ENCODE data around the gene CPNE6. TPM values are rescaled to one million over a fixed set of nuclear protein-coding genes. Genes with fewer than 3 reads are reported as not detected.

CPNE6 gene
- total and polyA plus RNA-seq, 4 experiments from 2014 or later = 0.04 TPM; not detected in 3

DNA sequence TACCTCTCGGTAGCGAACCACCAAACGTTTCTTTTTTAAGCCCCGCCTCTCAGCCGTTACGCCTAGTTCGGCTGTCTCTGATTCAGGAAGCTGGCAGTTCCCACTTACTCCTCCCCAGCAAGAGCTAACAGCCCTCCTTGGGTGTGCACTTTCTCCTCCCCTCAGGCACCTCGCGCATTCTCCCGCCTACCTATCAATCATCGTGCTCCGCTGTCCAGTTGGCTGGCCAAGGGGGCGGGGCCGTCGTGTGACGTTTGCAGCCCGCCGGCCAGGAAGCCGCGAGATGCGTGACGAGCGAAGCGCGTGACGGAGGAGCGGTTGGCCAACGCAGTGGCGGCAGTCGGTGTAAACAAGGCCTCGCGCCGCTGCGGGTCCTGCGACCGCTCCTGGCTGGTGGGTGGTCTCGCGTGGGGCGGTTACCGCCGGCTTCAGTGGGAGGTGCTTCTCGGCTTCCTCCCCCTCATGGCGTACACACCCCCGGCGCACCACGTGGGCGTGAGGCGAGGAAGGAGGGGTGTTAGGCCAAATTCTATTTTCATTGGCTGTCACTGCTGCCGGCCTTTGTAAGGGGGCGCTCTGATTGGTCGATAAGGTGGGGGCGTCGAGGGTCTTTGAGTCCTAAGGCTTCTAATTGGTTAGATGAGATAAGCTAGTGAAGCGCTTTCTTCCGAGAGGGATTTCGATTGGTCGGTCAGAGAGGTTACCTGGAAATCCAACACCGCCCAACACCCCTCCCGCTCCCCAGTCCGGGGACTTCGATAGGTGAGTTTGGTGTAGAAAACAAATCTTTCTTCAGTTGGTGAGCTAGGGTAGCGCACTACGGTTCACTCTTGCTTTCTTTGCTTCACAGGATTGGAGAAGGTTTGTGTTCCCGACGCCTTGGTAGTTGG is 43.4 kb downstream of the CPNE6 start, which contains the start of the genes DCAF11 and NRL:
Gene DCAF11, plus strand, starts transcription at position 246 of the 890 bp plus-strand sequence. CDS start 818 bp downstream, outside the sequence.
Gene NRL, minus strand, starts transcription at position 418 of the 890 bp plus-strand sequence. CDS start 32,101 bp downstream, outside the sequence.
- Mint-ChIP-seq H3K9me3 (peaks cover 0 to 2% (median 0%) of the 10 kb centered on the region in 8 donors), H3K36me3 (peaks cover 29 to 50% of the 10 kb centered on the region in 2 donors), H3K4me3 (peak within 1 kb of the TSS; percentile 95 to 99 (median 98)), H3K27me3 (no peaks in the 10 kb centered on the region), H3K27ac (peak within 1 kb of the TSS; percentile 98 to 100 (median 99)), H3K4me1 (peaks cover 19 to 44% (median 30%) of the 10 kb centered on the region in 4 donors)
- CTCF ChIA-PET (ENCODE audit: partially characterized antibody) = interaction anchor here (0.9 to 5.4 kb wide), 17 partner anchors 18 to 317 kb away, joined by 3 to 43 read pairs (median 6); partner anchors contain the start of genes EMC9, IRF9, MDP1 and PCK2
- POLR2A ChIA-PET (ENCODE audit: partially characterized antibody) = interaction anchor here (0.6 to 9.6 kb wide), 49 partner anchors 9 to 828 kb away, joined by 3 to 347 read pairs (median 5); partner anchors contain the start of genes CARMIL3, CBLN3, CHMP4A and CIDEB
- peak within 1 kb of the TSS; percentile 97 to 98 for H3K4me3 ChIP-seq (ENCODE audit: low read length in 2 of 2)
- H3K36me3 ChIP-seq (ENCODE audit: insufficient read depth, low read length) = peaks cover 27% of the 10 kb centered on the region
- peak; percentile 100 for DNase-seq
- peak within 1 kb of the TSS; percentile 98 for H3K27ac ChIP-seq (ENCODE audit: low read depth, low read length)
- no peaks in the 10 kb centered on the region for H3K27me3 ChIP-seq (ENCODE audit: insufficient read depth, low read length)
- intact Hi-C loops (cut with micrococcal nuclease) = loop anchor here (1.0 to 10.0 kb wide), 12 partner anchors 20 to 650 kb away; partner anchors contain the start of genes CHMP4A, DHRS1, EMC9 and GMPR2
- H3K9me3 ChIP-seq (ENCODE audit: control insufficient read depth in 1 of 2, low read length in 2 of 2) = no peaks in the 10 kb centered on the region
- H3K4me1 ChIP-seq (ENCODE audit: insufficient read depth, low read length) = peaks cover 29% of the 10 kb centered on the region

DNA sequence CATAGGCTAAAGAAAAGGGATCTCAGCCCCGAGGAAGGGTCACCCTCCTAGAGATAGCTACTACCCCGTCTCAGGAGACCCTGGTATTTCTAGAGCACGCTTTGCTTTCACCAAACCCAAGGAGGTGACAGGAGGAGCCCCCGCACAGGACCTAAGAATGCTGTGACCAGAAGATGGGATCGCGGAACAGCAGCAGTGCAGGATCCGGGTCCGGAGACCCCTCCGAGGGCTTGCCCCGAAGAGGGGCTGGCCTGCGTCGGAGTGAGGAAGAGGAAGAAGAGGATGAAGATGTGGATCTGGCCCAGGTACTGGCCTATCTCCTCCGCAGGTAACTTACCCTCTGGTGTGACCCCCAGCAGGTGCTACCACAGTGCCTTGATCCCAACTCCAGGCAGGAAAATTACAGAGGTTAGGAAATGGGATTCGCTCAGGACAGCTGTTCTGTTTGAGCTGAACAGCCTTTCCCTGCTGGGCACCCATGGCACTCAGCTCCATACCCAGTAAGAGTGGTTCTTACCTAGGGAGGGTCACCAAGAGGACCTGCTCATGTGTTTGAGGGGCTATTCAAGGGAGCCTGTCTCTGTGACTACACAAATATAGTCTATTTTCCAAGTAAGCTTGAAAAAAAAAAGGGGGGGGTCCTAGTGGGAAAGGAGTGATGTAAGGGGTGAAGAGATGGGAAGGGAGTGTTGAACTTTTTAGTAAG is 44.2 kb downstream of the CPNE6 start:
- no peaks in the 10 kb centered on the region for H3K9me3 ChIP-seq (ENCODE audit: control insufficient read depth in 1 of 2, low read length in 2 of 2)
- H3K27me3 ChIP-seq (ENCODE audit: insufficient read depth, low read length) = no peaks in the 10 kb centered on the region
- Mint-ChIP-seq H3K4me1 (peaks cover 19 to 44% (median 30%) of the 10 kb centered on the region in 4 donors), H3K9me3 (peaks cover 0 to 2% (median 0%) of the 10 kb centered on the region in 8 donors), H3K27ac (peak overlapping the region; percentile 98 to 100 (median 99)), H3K27me3 (no peaks in the 10 kb centered on the region), H3K4me3 (peak overlapping the region; percentile 95 to 99 (median 98)), H3K36me3 (peaks cover 30 to 52% of the 10 kb centered on the region in 2 donors)
- CTCF ChIA-PET (ENCODE audit: partially characterized antibody) = interaction anchor here (1.2 to 5.4 kb wide), 13 partner anchors 12 to 193 kb away, joined by 3 to 43 read pairs (median 9); partner anchors contain the start of genes IRF9, MDP1, PCK2 and PSME1
- peaks cover 29% of the 10 kb centered on the region for H3K4me1 ChIP-seq (ENCODE audit: insufficient read depth, low read length)
- H3K4me3 ChIP-seq (ENCODE audit: low read length in 2 of 2) = peak overlapping the region; percentile 97 to 98
- peaks cover 31% of the 10 kb centered on the region for H3K36me3 ChIP-seq (ENCODE audit: insufficient read depth, low read length)
- intact Hi-C loops (cut with micrococcal nuclease) = loop anchor here (2.0 to 10.0 kb wide), 2 partner anchors 97 to 651 kb away; partner anchors contain the start of genes CHMP4A and NGDN
- no peak for DNase-seq
- H3K27ac ChIP-seq (ENCODE audit: low read depth, low read length) = peak overlapping the region; percentile 98
- POLR2A ChIA-PET (ENCODE audit: partially characterized antibody) = interaction anchor here (0.6 to 9.6 kb wide), 28 partner anchors 9 to 321 kb away, joined by 3 to 347 read pairs (median 11); partner anchors contain the start of genes CARMIL3, CBLN3, CHMP4A and CIDEB

DNA sequence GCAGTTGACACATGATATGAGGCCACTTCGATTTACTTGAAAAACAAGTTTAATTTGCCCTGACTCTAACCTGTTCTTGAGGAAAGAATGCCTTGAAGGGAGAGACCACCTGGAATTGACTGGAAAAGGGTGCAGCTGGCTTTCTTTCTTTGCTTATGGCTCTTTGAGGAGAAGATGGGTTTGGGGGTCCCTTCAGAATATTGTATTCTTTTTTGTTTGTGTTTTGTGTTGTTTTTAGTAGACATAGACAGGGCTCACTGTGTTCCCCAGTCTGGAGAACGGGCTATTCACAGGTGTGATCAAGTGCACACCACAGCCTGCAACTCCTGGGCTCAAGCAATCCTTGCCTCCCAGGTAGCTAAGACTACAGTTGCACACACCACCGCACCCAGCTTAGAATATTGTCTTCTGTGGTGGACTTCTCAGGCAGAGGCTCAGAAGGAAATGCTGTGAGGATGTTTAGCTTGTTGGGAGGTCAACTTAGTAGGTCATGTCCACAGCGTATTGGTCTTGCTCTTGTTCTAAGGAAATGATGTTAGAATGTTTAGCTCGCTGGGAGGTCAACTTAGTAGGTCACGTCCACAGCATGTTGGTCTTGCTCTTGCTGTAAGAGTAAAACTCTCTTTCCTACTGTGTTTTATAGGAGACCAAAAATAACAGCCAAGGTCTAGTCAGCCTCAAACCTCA is 44.9 kb downstream of the CPNE6 start:
- Histone ChIP-seq H3K27ac (ENCODE audit: low read depth, low read length) (peak overlapping the region; percentile 98), H3K36me3 (ENCODE audit: insufficient read depth, low read length) (peaks cover 38% of the 10 kb centered on the region), H3K27me3 (ENCODE audit: insufficient read depth, low read length) (no peaks in the 10 kb centered on the region), H3K9me3 (ENCODE audit: control insufficient read depth in 1 of 2, low read length in 2 of 2) (no peaks in the 10 kb centered on the region), H3K4me3 (ENCODE audit: low read length in 2 of 2) (peak overlapping the region; percentile 97 to 98), H3K4me1 (ENCODE audit: insufficient read depth, low read length) (peaks cover 29% of the 10 kb centered on the region)
- ChIA-PET POLR2A (ENCODE audit: partially characterized antibody) (interaction anchor here (1.2 to 9.6 kb wide), 10 partner anchors 18 to 314 kb away, joined by 3 to 347 read pairs (median 30); partner anchors contain the start of genes CARMIL3, CBLN3, CIDEB and EMC9), CTCF (ENCODE audit: partially characterized antibody) (interaction anchor here (0.7 to 5.4 kb wide), 10 partner anchors 8 to 65 kb away, joined by 3 to 43 read pairs (median 8); partner anchors contain the start of genes IRF9, PCK2, PSME1 and PSME2)
- Mint-ChIP-seq H3K9me3 (peaks cover 0 to 2% (median 0%) of the 10 kb centered on the region in 8 donors), H3K36me3 (peaks cover 37 to 57% of the 10 kb centered on the region in 2 donors), H3K4me3 (peak overlapping the region; percentile 95 to 99 (median 98)), H3K4me1 (peaks cover 19 to 44% (median 30%) of the 10 kb centered on the region in 4 donors), H3K27me3 (no peaks in the 10 kb centered on the region), H3K27ac (peak overlapping the region; percentile 23 to 100 (median 99))
- intact Hi-C loops (cut with micrococcal nuclease) = loop anchor here (10.0 kb wide), 1 partner anchor 651 kb away; the partner anchor contains the start of gene NGDN
- no peak for DNase-seq

DNA sequence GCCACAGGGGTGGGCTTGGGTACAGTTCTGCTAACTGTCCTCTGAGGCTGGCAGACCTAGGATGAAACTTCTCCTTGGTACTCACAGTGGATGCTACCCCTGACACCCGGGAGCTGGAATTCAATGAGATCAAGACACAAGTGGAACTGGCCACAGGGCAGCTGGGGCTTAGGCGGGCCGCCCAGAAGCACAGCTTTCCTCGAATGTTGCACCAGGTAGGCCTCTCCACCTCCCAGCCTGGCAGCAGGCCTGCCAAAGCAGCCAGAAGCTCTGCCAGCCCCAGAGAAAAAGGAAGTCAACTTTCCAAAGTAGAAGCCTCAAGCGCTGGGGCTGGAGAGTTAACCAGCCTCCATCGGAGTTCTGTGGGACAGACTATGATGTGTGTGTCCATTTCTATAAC is 45.8 kb downstream of the CPNE6 start:
- H3K27ac Mint-ChIP-seq = peak overlapping the region in 1 of 7 donors; percentile 98
- CTCF ChIA-PET (ENCODE audit: partially characterized antibody) = interaction anchor here (0.5 to 5.4 kb wide), 9 partner anchors 9 to 60 kb away, joined by 3 to 43 read pairs (median 7); partner anchors contain the start of genes IRF9, PCK2 and PSME1
- H3K36me3 ChIP-seq (ENCODE audit: insufficient read depth, low read length) = peaks cover 45% of the 10 kb centered on the region

DNA sequence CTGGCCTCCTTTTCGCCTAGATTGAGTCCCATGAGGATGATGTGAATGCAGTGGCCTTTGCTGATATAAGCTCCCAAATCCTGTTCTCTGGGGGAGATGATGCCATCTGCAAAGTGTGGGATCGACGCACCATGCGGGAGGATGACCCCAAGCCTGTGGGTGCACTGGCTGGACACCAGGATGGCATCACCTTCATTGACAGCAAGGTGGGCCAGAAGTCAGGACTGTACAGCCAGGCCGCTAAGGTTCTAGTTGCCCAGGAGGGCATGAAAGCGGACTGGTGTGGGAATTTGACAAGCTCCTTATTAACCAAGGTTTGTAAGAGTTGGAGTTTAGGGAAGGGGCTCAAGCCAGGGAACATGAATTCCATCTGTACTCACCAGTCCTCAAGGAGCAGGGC is 48.3 kb downstream of the CPNE6 start:
- intact Hi-C loops (cut with micrococcal nuclease) = loop anchor here (10.0 kb wide), 1 partner anchor 655 kb away; the partner anchor contains the start of gene NGDN
- no peak overlapping the region for H3K4me3 Mint-ChIP-seq
- Histone ChIP-seq H3K4me3 (ENCODE audit: low read length in 2 of 2) (no peak overlapping the region), H3K4me1 (ENCODE audit: insufficient read depth, low read length) (peaks cover 22% of the 10 kb centered on the region), H3K27ac (ENCODE audit: low read depth, low read length) (no peak overlapping the region), H3K9me3 (ENCODE audit: control insufficient read depth in 1 of 2, low read length in 2 of 2) (no peaks in the 10 kb centered on the region), H3K36me3 (ENCODE audit: insufficient read depth, low read length) (peaks cover 63% of the 10 kb centered on the region), H3K27me3 (ENCODE audit: insufficient read depth, low read length) (no peaks in the 10 kb centered on the region)
- H3K4me1 Mint-ChIP-seq = peaks cover 19 to 41% (median 25%) of the 10 kb centered on the region in 4 donors
- ChIA-PET CTCF (ENCODE audit: partially characterized antibody) (interaction anchor here (1.2 to 1.8 kb wide), 2 partner anchors 28 to 41 kb away, joined by 4 to 5 read pairs; partner anchors contain the start of gene IRF9), POLR2A (ENCODE audit: partially characterized antibody) (interaction anchor here (0.6 to 9.6 kb wide), 3 partner anchors 14 to 799 kb away, joined by 3 to 347 read pairs (median 4); partner anchors contain the start of genes EMC9, FITM1, PABPN1 and PSME1)
- peaks cover 0 to 2% (median 0%) of the 10 kb centered on the region in 8 donors for H3K9me3 Mint-ChIP-seq
- H3K27ac Mint-ChIP-seq = peak overlapping the region in 1 of 7 donors; percentile 54
- no peak for DNase-seq
- H3K36me3 Mint-ChIP-seq = peaks cover 58 to 75% of the 10 kb centered on the region in 2 donors
- no peaks in the 10 kb centered on the region for H3K27me3 Mint-ChIP-seq

More for the DNA sequence above, 45.8 kb downstream of the CPNE6 start:
- Mint-ChIP-seq H3K4me3 (no peak overlapping the region), H3K36me3 (peaks cover 42 to 62% of the 10 kb centered on the region in 2 donors), H3K27me3 (no peaks in the 10 kb centered on the region), H3K9me3 (peaks cover 0 to 2% (median 0%) of the 10 kb centered on the region in 8 donors), H3K4me1 (peaks cover 19 to 44% (median 30%) of the 10 kb centered on the region in 4 donors)
- Histone ChIP-seq H3K27me3 (ENCODE audit: insufficient read depth, low read length) (no peaks in the 10 kb centered on the region), H3K27ac (ENCODE audit: low read depth, low read length) (no peak overlapping the region), H3K4me1 (ENCODE audit: insufficient read depth, low read length) (peaks cover 29% of the 10 kb centered on the region), H3K4me3 (ENCODE audit: low read length in 2 of 2) (no peak overlapping the region), H3K9me3 (ENCODE audit: control insufficient read depth in 1 of 2, low read length in 2 of 2) (no peaks in the 10 kb centered on the region)
- intact Hi-C loops (cut with micrococcal nuclease) = loop anchor here (10.0 kb wide), 1 partner anchor 652 kb away; the partner anchor contains the start of gene NGDN
- DNase-seq = no peak
- POLR2A ChIA-PET (ENCODE audit: partially characterized antibody) = interaction anchor here (1.2 to 9.6 kb wide), 6 partner anchors 17 to 59 kb away, joined by 3 to 347 read pairs (median 80); partner anchors contain the start of genes EMC9, FITM1, IRF9 and PCK2
